ENCODE data around the gene C11orf24. TPM values are rescaled to one million over a fixed set of nuclear protein-coding genes. Genes with fewer than 3 reads are reported as not detected.
"Not testable (repeated sequence)": the region's sequence is repeated elsewhere in the genome, so short reads cannot be mapped to it uniquely, and the experiment has no call there.

The C11orf24 gene
- total RNA-seq, 3 donors from 2014 or later (not counting 1 experiment from before 2014, with no cell fraction given): 15.6 to 26.1 (median 17.7) TPM

DNA sequence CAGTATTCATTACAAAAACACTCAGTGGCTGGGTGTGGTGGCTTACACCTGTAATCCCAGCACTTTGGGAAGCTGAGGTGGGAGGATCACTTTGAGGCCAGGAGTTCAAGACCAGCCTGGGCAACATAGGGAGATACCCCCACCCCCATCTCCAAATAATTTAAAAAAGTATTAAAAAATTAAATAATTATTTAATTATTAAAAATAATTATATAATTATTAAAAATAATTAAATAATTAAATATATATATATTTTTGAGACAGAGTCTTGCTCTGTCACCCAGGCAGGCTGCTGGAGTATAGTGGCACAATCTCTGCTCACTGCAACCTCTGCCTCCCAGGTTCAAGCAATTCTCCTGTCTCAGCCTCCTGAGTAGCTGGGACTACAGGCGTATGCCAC lies 27.9 kb downstream of the C11orf24 start:
- H3K27me3 Mint-ChIP-seq (ENCODE audit: low read depth in 2 of 2); H3K4me3 Mint-ChIP-seq; H3K27ac ChIP-seq (ENCODE audit: low read length); ATAC-seq; DNase-seq; H3K4me1 Mint-ChIP-seq; H3K27me3 ChIP-seq (ENCODE audit: control insufficient read depth, insufficient read depth, low read length); H3K9me3 Mint-ChIP-seq; H3K4me3 ChIP-seq (ENCODE audit: low read length); H3K36me3 ChIP-seq (ENCODE audit: control insufficient read depth, insufficient read depth, low read length); H3K4me1 ChIP-seq (ENCODE audit: control insufficient read depth, insufficient read depth, low read length); H3K9me3 ChIP-seq (ENCODE audit: control insufficient read depth, insufficient read depth, low read length); H3K27ac Mint-ChIP-seq; intact Hi-C loops (cut with micrococcal nuclease); H3K36me3 Mint-ChIP-seq: not testable (repeated sequence)
- WGBS (ENCODE audit: insufficient coverage): 100% methylated on average over 1 of the region's 1 CpG

- no peak overlapping the region for H3K27ac ChIP-seq (ENCODE audit: low read length)
- Mint-ChIP-seq H3K9me3 (no peaks in the 10 kb centered on the region), H3K4me3 (no peak overlapping the region), H3K27ac (no peak overlapping the region), H3K27me3 (ENCODE audit: low read depth in 2 of 2) (peaks cover 4% of the 10 kb centered on the region in 2 donors), H3K36me3 (no peaks in the 10 kb centered on the region), H3K4me1 (no peaks in the 10 kb centered on the region)
- no peak overlapping the region for H3K4me3 ChIP-seq (ENCODE audit: low read length)
- H3K36me3 ChIP-seq (ENCODE audit: control insufficient read depth, insufficient read depth, low read length): no peaks in the 10 kb centered on the region
- no peaks in the 10 kb centered on the region for H3K9me3 ChIP-seq (ENCODE audit: control insufficient read depth, insufficient read depth, low read length)
- no peak for DNase-seq
- no peak for TF ChIP-seq CTCF (IDR thresholded peaks at IDR 0.05)
- WGBS (ENCODE audit: insufficient coverage): 95% methylated on average over 2 of the region's 2 CpGs
- intact Hi-C loops (cut with micrococcal nuclease): no loop called here
- no peak for ATAC-seq
- peaks cover under 1% of the 10 kb centered on the region for H3K27me3 ChIP-seq (ENCODE audit: control insufficient read depth, insufficient read depth, low read length)
- H3K4me1 ChIP-seq (ENCODE audit: control insufficient read depth, insufficient read depth, low read length): no peaks in the 10 kb centered on the region
These were observed 29.2 kb downstream of the C11orf24 start for GRCh38 chr11:68242616-68243015.

DNA sequence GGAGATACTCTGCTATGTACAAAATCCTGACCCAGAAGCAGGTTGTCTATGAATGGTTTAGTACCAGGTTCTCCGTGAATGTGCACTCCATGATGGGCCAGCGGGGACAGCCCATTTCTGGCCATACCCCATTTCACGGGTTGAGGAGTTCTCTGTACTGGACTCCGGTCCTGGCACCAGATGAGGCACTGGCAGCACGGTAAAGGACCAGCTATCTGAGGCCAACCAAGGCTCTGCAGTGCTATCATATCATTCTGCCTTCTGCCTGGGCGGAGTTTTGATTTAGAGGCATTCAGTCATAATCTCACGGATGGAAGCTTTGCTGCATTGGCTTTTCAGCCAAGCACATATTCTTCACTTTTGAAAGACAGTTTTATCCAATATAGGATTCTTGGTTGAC lies 40.2 kb downstream of the C11orf24 start:
- Histone ChIP-seq H3K36me3 (ENCODE audit: control insufficient read depth, insufficient read depth, low read length) (no peaks in the 10 kb centered on the region), H3K27ac (ENCODE audit: low read length) (no peak overlapping the region), H3K9me3 (ENCODE audit: control insufficient read depth, insufficient read depth, low read length) (no peaks in the 10 kb centered on the region), H3K27me3 (ENCODE audit: control insufficient read depth, insufficient read depth, low read length) (no peaks in the 10 kb centered on the region), H3K4me1 (ENCODE audit: control insufficient read depth, insufficient read depth, low read length) (no peaks in the 10 kb centered on the region), H3K4me3 (ENCODE audit: low read length) (no peak overlapping the region)
- H3K27ac Mint-ChIP-seq: no peak overlapping the region
- 92% methylated on average over 7 of the region's 7 CpGs for WGBS (ENCODE audit: insufficient coverage)
- no peaks in the 10 kb centered on the region for H3K4me1 Mint-ChIP-seq
- no peaks in the 10 kb centered on the region for H3K9me3 Mint-ChIP-seq
- no peak for DNase-seq
- H3K4me3 Mint-ChIP-seq: no peak overlapping the region
- H3K36me3 Mint-ChIP-seq: no peaks in the 10 kb centered on the region
- peaks cover 4 to 21% of the 10 kb centered on the region in 2 donors for H3K27me3 Mint-ChIP-seq (ENCODE audit: low read depth in 2 of 2)
- intact Hi-C loops (cut with micrococcal nuclease): no loop called here
- ATAC-seq: no peak
- no peak for TF ChIP-seq CTCF (IDR thresholded peaks at IDR 0.05)

- TF ChIP-seq CTCF (IDR thresholded peaks at IDR 0.05): no peak
- Histone ChIP-seq H3K27ac (ENCODE audit: low read length) (no peak overlapping the region), H3K4me3 (ENCODE audit: low read length) (no peak overlapping the region), H3K36me3 (ENCODE audit: control insufficient read depth, insufficient read depth, low read length) (no peaks in the 10 kb centered on the region), H3K27me3 (ENCODE audit: control insufficient read depth, insufficient read depth, low read length) (no peaks in the 10 kb centered on the region), H3K4me1 (ENCODE audit: control insufficient read depth, insufficient read depth, low read length) (no peaks in the 10 kb centered on the region), H3K9me3 (ENCODE audit: control insufficient read depth, insufficient read depth, low read length) (no peaks in the 10 kb centered on the region)
- no peaks in the 10 kb centered on the region for H3K36me3 Mint-ChIP-seq
- intact Hi-C loops (cut with micrococcal nuclease): no loop called here
- no peaks in the 10 kb centered on the region for H3K4me1 Mint-ChIP-seq
- H3K4me3 Mint-ChIP-seq: no peak overlapping the region
- ATAC-seq (no peak), DNase-seq (no peak)
- H3K27ac Mint-ChIP-seq: no peak overlapping the region
- no peaks in the 10 kb centered on the region for H3K9me3 Mint-ChIP-seq
- no CpG with 5 or more reads among the region's 1 CpG for WGBS (ENCODE audit: insufficient coverage)
- peaks cover 4 to 12% of the 10 kb centered on the region in 2 donors for H3K27me3 Mint-ChIP-seq (ENCODE audit: low read depth in 2 of 2)
These were observed 42.2 kb downstream of the C11orf24 start for GRCh38 chr11:68229601-68230000.

All from natural killer cell (primary cell).